MM.1S (cell line): ENCODE results near the gene SLC8A1.

ENCODE experiments used
- DNase-seq: peaks from one replicate; pipeline ENCODE4 v3.0.0-alpha.2; 2015
- H2AFZ ChIP-seq: fragments of 300-600 bp; sonication (generic); 2 replicates; pipeline ENCODE4 v1.6.0; 2016; ENCODE audit warnings: antibody characterized with exemption, low read length
- H3F3A ChIP-seq: fragments of 300-600 bp; sonication (generic); 2 replicates; pipeline ENCODE4 v1.6.1; 2016; ENCODE audit warnings: mild to moderate bottlenecking, antibody characterized with exemption, low read length, moderate library complexity, mixed read lengths; ENCODE audit not compliant: insufficient read depth
- H3K27ac ChIP-seq: fragments of 300-600 bp; sonication (generic); 2 replicates; pipeline ENCODE4 v1.5.1; 2016; ENCODE audit warnings: mild to moderate bottlenecking, low read length
- H3K27me3 ChIP-seq: fragments of 300-600 bp; sonication (generic); replicated peaks from 2 replicates; pipeline ENCODE4 v1.6.0; 2016; ENCODE audit warnings: low read length; ENCODE audit not compliant: insufficient read depth
- H3K36me3 ChIP-seq: fragments of 300-600 bp; sonication (generic); replicated peaks from 2 replicates; pipeline ENCODE4 v1.6.1; 2016; ENCODE audit warnings: mild to moderate bottlenecking, low read length, mixed read lengths; ENCODE audit not compliant: insufficient read depth
- H3K4me1 ChIP-seq: fragments of 300-600 bp; sonication (generic); 2 replicates; pipeline ENCODE4 v1.6.1; 2016; ENCODE audit warnings: low read length, mixed read lengths
- H3K4me2 ChIP-seq: fragments of 300-600 bp; sonication (generic); 2 replicates; pipeline ENCODE4 v1.6.0; 2016; ENCODE audit warnings: low read depth, low read length
- H3K4me3 ChIP-seq: fragments of 300-600 bp; sonication (generic); 2 replicates; pipeline ENCODE4 v1.5.1; 2016; ENCODE audit warnings: low read length, mixed read lengths
- H3K79me2 ChIP-seq: fragments of 300-600 bp; sonication (generic); 2 replicates; pipeline ENCODE4 v1.6.1; 2016; ENCODE audit warnings: mixed run types, low read length, mixed read lengths
- H3K9ac ChIP-seq: fragments of 300-600 bp; sonication (generic); 2 replicates; pipeline ENCODE4 v1.6.1; 2016; ENCODE audit warnings: low read length, mixed read lengths
- H3K9me2 ChIP-seq: fragments of 300-600 bp; sonication (generic); replicated peaks from 2 replicates; pipeline ENCODE4 v1.6.1; 2016; ENCODE audit warnings: mild to moderate bottlenecking, low read length, mixed read lengths; ENCODE audit not compliant: insufficient read depth
- H3K9me3 ChIP-seq: fragments of 300-600 bp; sonication (generic); replicated peaks from 2 replicates; pipeline ENCODE4 v1.6.1; 2016; ENCODE audit warnings: mild to moderate bottlenecking, low read length, mixed read lengths; ENCODE audit not compliant: insufficient read depth
- H4K20me1 ChIP-seq: fragments of 300-600 bp; sonication (generic); 2 replicates; pipeline ENCODE4 v1.6.1; 2016; ENCODE audit warnings: mild to moderate bottlenecking, low read length, moderate library complexity, mixed read lengths; ENCODE audit not compliant: insufficient read depth
- CTCF ChIP-seq: fragments of 300-600 bp; sonication (generic); IDR thresholded peaks from 2 replicates; pipeline ENCODE4 v1.5.1; 2016; ENCODE audit warnings: antibody characterized with exemption, low read length, mixed read lengths
- EZH2 ChIP-seq: fragments of 300-600 bp; sonication (generic); optimal IDR thresholded peaks from 2 replicates; pipeline ENCODE3; 2017; ENCODE audit warnings: low read depth, mild to moderate bottlenecking, antibody characterized with exemption, low read length, mixed read lengths
- EZH2phosphoT487 ChIP-seq: fragments of 300-600 bp; sonication (generic); IDR thresholded peaks from 2 replicates; pipeline ENCODE4 v1.6.1; 2018; ENCODE audit warnings: antibody characterized with exemption, low read length

The SLC8A1 gene

DNA sequence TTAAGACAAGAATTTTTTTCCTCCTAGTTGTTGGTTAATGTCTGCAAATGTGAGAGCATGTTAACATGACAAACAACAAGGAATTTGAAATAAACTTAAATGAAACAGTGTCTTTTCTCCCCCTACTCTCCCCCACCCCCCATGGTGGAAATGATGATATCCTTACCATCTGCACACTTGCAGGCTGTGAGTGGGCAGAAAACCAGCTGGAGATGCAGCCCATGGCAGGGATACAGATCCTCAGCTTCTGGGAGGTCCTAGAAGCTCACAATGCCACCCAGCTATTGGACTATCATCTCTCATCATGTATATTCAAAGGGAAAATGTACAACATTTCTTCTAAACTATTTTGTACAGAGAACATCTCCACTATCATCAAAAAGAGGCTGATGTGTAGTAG, 196.8 kb downstream of the SLC8A1 start:
- Histone ChIP-seq H3K4me1 (no peaks in the 10 kb centered on the region), H3K79me2 (no peaks in the 10 kb centered on the region), H3K9me3 (no peaks in the 10 kb centered on the region), H3K9me2 (no peaks in the 10 kb centered on the region), H2AFZ (no peak overlapping the region), H3K36me3 (no peaks in the 10 kb centered on the region), H3K9ac (no peak overlapping the region), H3K27me3 (no peaks in the 10 kb centered on the region), H3K27ac (no peak overlapping the region), H4K20me1 (no peaks in the 10 kb centered on the region), H3K4me2 (no peak overlapping the region), H3F3A (no peaks in the 10 kb centered on the region), H3K4me3 (no peak overlapping the region)
- no peak for DNase-seq
- TF ChIP-seq EZH2 (no peak), CTCF (no peak), EZH2phosphoT487 (no peak)

DNA sequence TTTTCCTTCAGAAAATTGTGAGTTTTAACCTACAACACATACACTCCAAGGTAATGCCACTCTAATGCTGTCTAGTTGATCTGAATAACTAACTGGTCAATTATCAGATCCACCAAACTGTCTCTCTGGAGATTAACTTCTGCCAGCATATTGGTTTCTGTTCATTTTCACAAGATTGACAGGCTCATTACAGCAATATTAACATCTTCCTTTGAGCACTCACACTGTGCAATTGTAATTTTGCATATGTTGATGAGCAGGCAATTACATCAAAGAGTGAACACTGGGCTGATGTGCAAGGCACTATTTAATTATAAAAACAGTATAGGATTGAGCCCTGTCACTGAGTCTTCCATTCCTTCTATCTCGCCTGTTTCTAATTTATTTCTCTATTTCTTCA, 197.3 kb downstream of the SLC8A1 start:
- no peak for DNase-seq
- H3K9me2 ChIP-seq: no peaks in the 10 kb centered on the region
- no peak overlapping the region for H2AFZ ChIP-seq
- H3F3A ChIP-seq: no peaks in the 10 kb centered on the region
- TF ChIP-seq CTCF: no peak
- H3K4me1 ChIP-seq: no peaks in the 10 kb centered on the region
- H3K79me2 ChIP-seq: no peaks in the 10 kb centered on the region
- H3K27me3 ChIP-seq: no peaks in the 10 kb centered on the region
- no peaks in the 10 kb centered on the region for H3K9me3 ChIP-seq
- no peak overlapping the region for H3K9ac ChIP-seq
- H3K36me3 ChIP-seq: no peaks in the 10 kb centered on the region
- H3K27ac ChIP-seq: no peak overlapping the region
- no peak overlapping the region for H3K4me3 ChIP-seq
- H3K4me2 ChIP-seq: no peak overlapping the region
- H4K20me1 ChIP-seq: no peaks in the 10 kb centered on the region

- H3K4me1 ChIP-seq: peaks cover 4% of the 10 kb centered on the region; the same call in 1 of the 2 replicates
- no peak for DNase-seq
- H3K9me3 ChIP-seq: no peaks in the 10 kb centered on the region
- H3K9me2 ChIP-seq: no peaks in the 10 kb centered on the region
- no peaks in the 10 kb centered on the region for H3F3A ChIP-seq
- no peak overlapping the region for H3K4me3 ChIP-seq
- TF ChIP-seq CTCF: no peak
- no peak overlapping the region for H3K27ac ChIP-seq
- no peak overlapping the region for H2AFZ ChIP-seq
- no peaks in the 10 kb centered on the region for H3K79me2 ChIP-seq
- no peaks in the 10 kb centered on the region for H3K36me3 ChIP-seq
- H3K27me3 ChIP-seq: no peaks in the 10 kb centered on the region
- no peak overlapping the region for H3K4me2 ChIP-seq
- no peak overlapping the region for H3K9ac ChIP-seq
- no peaks in the 10 kb centered on the region for H4K20me1 ChIP-seq
Measured at GRCh38 chr2:40251137-40251536, 200.8 kb downstream of the SLC8A1 start.

DNA sequence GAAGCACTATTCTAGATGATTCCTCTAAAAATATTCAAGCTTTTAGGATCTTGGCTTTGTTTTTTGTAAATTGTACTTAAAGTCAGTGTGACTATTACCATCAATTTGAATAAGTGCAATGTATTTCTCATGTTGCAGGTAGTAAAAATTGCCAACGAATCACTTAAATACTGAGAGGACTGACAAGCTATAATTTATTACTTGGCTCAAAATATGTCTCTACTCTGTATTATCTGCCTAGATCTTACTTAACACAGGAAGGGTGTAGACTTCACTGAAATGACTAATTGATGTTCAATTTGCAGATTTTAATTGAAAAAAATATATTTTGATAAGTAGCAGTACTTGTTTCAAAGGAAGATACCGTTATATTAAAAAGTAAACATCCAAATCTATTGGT, 202.3 kb downstream of the SLC8A1 start:
- Histone ChIP-seq H3K9me2 (no peaks in the 10 kb centered on the region), H3K4me1 (peaks cover 4% of the 10 kb centered on the region; the same call in 1 of the 2 replicates), H3K4me3 (no peak overlapping the region), H4K20me1 (no peaks in the 10 kb centered on the region), H3K9me3 (no peaks in the 10 kb centered on the region), H3K36me3 (no peaks in the 10 kb centered on the region), H3F3A (no peaks in the 10 kb centered on the region), H3K9ac (no peak overlapping the region), H3K27me3 (no peaks in the 10 kb centered on the region), H2AFZ (no peak overlapping the region), H3K4me2 (no peak overlapping the region), H3K79me2 (no peaks in the 10 kb centered on the region), H3K27ac (no peak overlapping the region)
- no peak for DNase-seq
- no peak for TF ChIP-seq EZH2phosphoT487
- TF ChIP-seq CTCF: no peak
- no peak for TF ChIP-seq EZH2
